HCT116 (cell line): ENCODE data around the gene NDUFS2.

Experiments
- CTCF ChIP-seq, 3 experiments: fragments of 200-600 bp in 1 of 3; sonication (generic) in 1 of 3; IDR thresholded peaks in 2 of 3; conservative IDR thresholded peaks in 1 of 3; 2 replicates each; pipeline ENCODE4 v1.5.1; 2012 to 2017; ENCODE audit warnings: low read depth in 2 of 3, low read length in 2 of 3, antibody characterized with exemption in 1 of 3, borderline replicate concordance in 1 of 3, control low read depth in 1 of 3, mild to moderate bottlenecking in 1 of 3, mixed read lengths in 1 of 3, mixed run types in 1 of 3, moderate library complexity in 1 of 3; ENCODE audit not compliant: insufficient read depth in 1 of 3
- EZH2 ChIP-seq: fragments of 200-600 bp; sonication (generic); IDR thresholded peaks from 2 replicates; pipeline ENCODE4 v1.6.1; 2017; ENCODE audit warnings: antibody characterized with exemption, mixed run types
- JUND ChIP-seq: IDR thresholded peaks from 2 replicates; pipeline ENCODE4 v1.6.1; 2012
- MAX ChIP-seq: IDR thresholded peaks from 2 replicates; pipeline ENCODE4 v1.6.1; 2012
- POLR2A ChIP-seq: IDR thresholded peaks from 2 replicates; pipeline ENCODE4 v1.7.0; 2011; ENCODE audit warnings: borderline replicate concordance; ENCODE audit not compliant: insufficient read depth, insufficient read length; ENCODE audit errors: extremely low read depth
- POLR2AphosphoS5 ChIP-seq: IDR thresholded peaks from 2 replicates; pipeline ENCODE4 v1.6.1; 2011; ENCODE audit warnings: mild to moderate bottlenecking, low read depth, low read length, moderate library complexity
- REST ChIP-seq: IDR thresholded peaks from 2 replicates; pipeline ENCODE4 v1.6.1; 2012; ENCODE audit warnings: low read depth
- YY1 ChIP-seq: IDR thresholded peaks from 2 replicates; pipeline ENCODE4 v1.6.1; 2011; ENCODE audit warnings: low read length, low read depth, moderate library complexity, mild to moderate bottlenecking; ENCODE audit not compliant: insufficient replicate concordance; ENCODE audit errors: extremely low read depth
- ZNF274 ChIP-seq: fragments of 200-500 bp; sonication (Bioruptor generic); IDR thresholded peaks from 2 replicates; pipeline ENCODE4 v1.6.1; 2014; ENCODE audit warnings: mild to moderate bottlenecking, low read depth, low read length, inconsistent platforms

GRCh38 chr1:161176468-161177111, 25.6 kb upstream of the NDUFS2 start:
- no peak for TF ChIP-seq CTCF (IDR thresholded peaks at IDR 0.05 in 2 of 3, conservative IDR thresholded peaks at IDR 0.05 in 1 of 3; ENCODE audit: borderline replicate concordance in 1 of 3, insufficient read depth in 1 of 3, low read depth in 2 of 3, low read length in 2 of 3)
- TF ChIP-seq POLR2A = no peak
- no peak for TF ChIP-seq ZNF274
- TF ChIP-seq YY1 = no peak
- TF ChIP-seq JUND = no peak
- no peak for TF ChIP-seq REST
- TF ChIP-seq EZH2 = no peak
- TF ChIP-seq POLR2AphosphoS5 = no peak
- no peak for TF ChIP-seq MAX
